ENCODE measurements around the gene ORC3.
A peak's percentile ranks its signal among the peaks of the same experiment; 100 is the strongest.

ORC3 gene

DNA sequence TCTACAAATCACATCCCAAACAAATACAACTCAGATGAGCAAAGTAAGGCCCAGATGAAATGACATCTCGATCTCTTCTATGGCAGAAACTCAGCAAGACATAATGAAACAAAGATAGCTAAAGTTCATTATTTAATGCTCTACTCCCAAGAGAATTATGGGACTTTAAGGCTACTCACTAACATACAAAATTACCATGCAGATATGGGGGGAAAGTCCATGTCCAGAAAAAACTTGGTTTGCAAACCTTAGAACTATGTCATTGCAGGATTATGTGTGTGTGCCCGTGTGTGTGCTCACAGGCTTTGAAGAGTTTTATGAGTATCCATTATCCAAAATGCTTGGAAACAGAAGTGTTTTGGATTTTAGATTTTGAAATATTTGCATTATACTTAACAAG, 78.1 kb downstream of the ORC3 start:
- no peak for DNase-seq (ENCODE audit: extremely low spot score)
- CTCF ChIA-PET, result interaction anchor here (1.4 to 2.2 kb wide), 4 partner anchors 9 to 261 kb away, joined by 4 to 8 read pairs (median 7); no protein-coding TSS in a partner anchor

GRCh38 chr6:87669051-87669450, 79.1 kb downstream of the ORC3 start:
- ChIA-PET POLR2A (no interaction called here), CTCF (interaction anchor here (1.2 to 2.2 kb wide), 6 partner anchors 8 to 260 kb away, joined by 3 to 8 read pairs (median 6); partner anchors contain the start of gene AKIRIN2)
- TF ChIP-seq CTCF (IDR thresholded peaks at IDR 0.05; ENCODE audit: control extremely low read depth, extremely low read depth, low read depth, missing control alignments), result no peak
- peak; percentile 37 for DNase-seq (ENCODE audit: extremely low spot score)

More for the DNA sequence above, 78.1 kb downstream of the ORC3 start:
- POLR2A ChIA-PET, result no interaction called here
- TF ChIP-seq CTCF (IDR thresholded peaks at IDR 0.05; ENCODE audit: control extremely low read depth, extremely low read depth, low read depth, missing control alignments), result no peak

GRCh38 chr6:87670707-87671106, 80.8 kb downstream of the ORC3 start:
- POLR2A ChIA-PET, result no interaction called here
- TF ChIP-seq CTCF (IDR thresholded peaks at IDR 0.05; ENCODE audit: control extremely low read depth, extremely low read depth, low read depth, missing control alignments), result no peak
- no peak for DNase-seq (ENCODE audit: extremely low spot score)
- CTCF ChIA-PET, result no interaction called here

GRCh38 chr6:87671555-87672029, 81.7 kb downstream of the ORC3 start:
- CTCF ChIA-PET, result no interaction called here
- TF ChIP-seq CTCF (IDR thresholded peaks at IDR 0.05; ENCODE audit: control extremely low read depth, extremely low read depth, low read depth, missing control alignments), result no peak
- POLR2A ChIA-PET, result no interaction called here
- DNase-seq (ENCODE audit: extremely low spot score), result no peak

GRCh38 chr6:87672641-87673040, 82.7 kb downstream of the ORC3 start:
- ChIA-PET POLR2A (no interaction called here), CTCF (interaction anchor here (2.2 to 2.5 kb wide), 2 partner anchors 9 to 12 kb away, joined by 6 read pairs; no protein-coding TSS in a partner anchor)
- TF ChIP-seq CTCF (IDR thresholded peaks at IDR 0.05; ENCODE audit: control extremely low read depth, extremely low read depth, low read depth, missing control alignments), result no peak

GRCh38 chr6:87673237-87673636, 83.3 kb downstream of the ORC3 start:
- TF ChIP-seq CTCF (IDR thresholded peaks at IDR 0.05; ENCODE audit: control extremely low read depth, extremely low read depth, low read depth, missing control alignments), result no peak
- DNase-seq (ENCODE audit: extremely low spot score), result no peak
- CTCF ChIA-PET, result interaction anchor here (2.2 to 2.5 kb wide), 2 partner anchors 9 to 12 kb away, joined by 6 read pairs; no protein-coding TSS in a partner anchor
- POLR2A ChIA-PET, result no interaction called here

More at GRCh38 chr6:87672641-87673040, 82.7 kb downstream of the ORC3 start:
- DNase-seq (ENCODE audit: extremely low spot score), result no peak

Data from GM10248 (cell line).